DMS 273 (cell line): ENCODE results near the gene ANKRD33B.
"Not testable (repeated sequence)": the region's sequence is repeated elsewhere in the genome, so short reads cannot be mapped to it uniquely, and the experiment has no call there.

Source experiments
- DNase-seq: peaks from one replicate; lab custom pipeline; 2025; ENCODE audit not compliant: unreplicated experiment; lab: John Stamatoyannopoulos, UW

ANKRD33B gene

DNA sequence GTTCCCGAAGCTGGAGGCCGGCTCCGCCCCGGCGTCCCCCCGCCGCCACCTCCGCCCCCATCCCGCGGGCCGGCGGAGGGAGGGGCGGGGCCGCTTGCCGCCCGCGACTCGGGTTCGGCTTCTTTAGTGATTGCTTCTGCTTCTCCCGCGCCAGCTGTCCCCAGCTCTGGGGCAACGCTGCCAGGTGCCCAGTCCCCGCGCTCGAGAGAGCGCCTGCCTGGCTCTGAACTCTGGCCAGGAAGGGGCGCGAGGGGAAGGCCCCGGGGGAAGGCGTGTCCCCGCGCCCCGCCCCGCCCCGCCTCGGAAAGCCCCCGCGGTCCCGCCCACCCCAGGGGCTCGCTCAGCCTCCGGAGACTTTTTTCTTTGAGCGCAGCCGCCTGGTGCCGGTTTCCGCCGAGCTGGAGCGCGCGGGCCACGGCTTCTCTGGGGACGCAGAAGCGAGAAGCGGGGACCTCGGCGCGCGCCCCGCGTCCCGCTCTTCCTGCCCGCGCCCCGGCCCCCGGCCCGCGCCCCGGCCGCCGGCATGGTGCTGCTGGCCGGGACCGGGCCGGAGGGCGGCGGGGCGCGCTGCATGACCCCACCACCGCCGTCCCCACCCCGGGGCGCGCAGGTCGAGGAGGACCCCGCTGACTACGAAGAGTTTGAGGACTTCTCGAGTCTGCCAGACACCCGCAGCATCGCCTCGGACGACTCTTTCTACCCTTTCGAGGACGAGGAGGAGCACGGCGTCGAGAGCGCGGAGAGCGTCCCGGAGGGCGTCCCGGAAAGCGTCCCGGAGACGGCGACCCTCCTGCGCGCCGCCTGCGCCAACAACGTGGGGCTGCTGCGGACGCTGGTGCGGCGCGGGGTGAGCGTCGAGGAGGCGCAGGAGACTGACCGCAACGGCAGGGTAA, at the start of gene ANKRD33B:
ANKRD33B (plus strand) TSS at position 126 of the 893 bp plus-strand sequence; CDS start at position 524, 398 bp downstream.
- DNase-seq: peak; percentile 97

DNA sequence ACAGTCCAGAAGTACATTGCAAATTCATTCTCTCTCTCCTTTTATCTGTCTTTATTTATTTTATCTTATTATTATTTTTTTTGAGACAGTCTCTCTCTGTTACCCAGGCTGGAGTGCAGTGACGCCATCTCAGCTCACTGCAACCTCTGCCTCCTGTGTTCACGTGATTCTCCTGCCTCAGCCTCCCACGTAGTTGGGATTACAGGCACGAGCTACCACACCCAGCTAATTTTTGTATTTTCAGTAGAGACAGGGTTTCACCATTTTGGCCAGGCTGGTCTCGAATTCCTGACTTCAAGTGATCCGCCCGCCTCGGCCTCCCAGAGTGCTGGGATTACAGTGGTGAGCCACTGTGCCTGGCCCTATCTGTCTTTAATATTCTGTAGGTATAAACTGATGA, 49.3 kb upstream of the ANKRD33B start:
- DNase-seq: not testable (repeated sequence)

DNA sequence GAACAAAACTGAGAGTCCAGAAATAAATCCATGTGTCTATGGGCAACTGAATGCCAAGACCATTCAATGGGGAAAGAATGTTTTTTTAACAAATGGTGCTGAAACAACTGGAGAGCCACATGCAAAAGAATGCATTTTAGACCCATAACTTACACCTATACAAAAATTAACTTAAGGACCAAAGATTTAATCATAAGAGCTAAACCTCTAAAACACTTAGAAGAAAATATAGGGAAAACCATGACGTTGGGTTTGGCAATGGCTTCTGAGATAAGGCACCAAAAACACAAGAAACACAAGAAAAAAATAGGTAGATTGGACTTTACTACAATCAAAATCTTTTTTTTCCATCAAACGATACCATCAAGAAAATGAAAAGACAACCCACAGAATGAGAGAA, 48.4 kb upstream of the ANKRD33B start:
- DNase-seq: no peak

DNA sequence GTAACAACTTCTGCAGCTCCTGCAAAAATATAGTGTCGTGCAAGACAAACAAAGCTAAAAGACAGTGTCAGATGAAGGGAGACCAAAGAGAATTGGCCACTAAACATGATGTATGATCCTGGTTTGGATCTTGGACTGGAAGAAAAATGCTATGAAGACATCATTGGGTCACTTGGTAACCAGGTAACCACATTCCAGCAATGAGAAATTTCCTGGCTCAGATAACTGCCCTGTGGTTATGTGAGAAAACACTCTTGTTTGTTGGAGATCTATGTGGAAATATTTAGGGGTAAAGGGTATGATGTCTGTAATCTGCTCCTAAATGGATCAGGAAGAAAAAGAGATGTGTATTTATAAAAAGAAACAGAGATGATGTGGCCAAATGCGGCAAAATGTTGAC, 45.5 kb upstream of the ANKRD33B start:
- no peak for DNase-seq

DNA sequence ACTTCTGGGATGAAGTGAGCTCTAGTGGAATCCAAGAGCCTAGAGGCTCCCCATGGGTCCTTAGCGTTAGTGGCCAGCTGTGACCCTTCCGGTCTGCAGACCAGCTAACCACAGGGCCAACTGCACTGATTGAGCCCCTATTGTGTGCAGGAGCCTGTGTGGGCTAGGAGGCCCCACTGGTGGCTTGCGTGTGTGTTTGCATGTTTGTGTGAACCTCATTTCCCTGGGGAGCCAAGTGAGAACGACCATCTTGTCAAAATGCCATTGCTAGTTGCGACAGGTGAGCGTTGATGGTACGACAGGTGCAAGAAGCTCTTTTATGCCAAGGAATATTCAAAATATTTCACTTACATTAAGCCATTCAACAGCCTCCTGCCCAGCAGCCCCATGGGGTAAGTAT, 44.1 kb upstream of the ANKRD33B start:
- DNase-seq: no peak

DNA sequence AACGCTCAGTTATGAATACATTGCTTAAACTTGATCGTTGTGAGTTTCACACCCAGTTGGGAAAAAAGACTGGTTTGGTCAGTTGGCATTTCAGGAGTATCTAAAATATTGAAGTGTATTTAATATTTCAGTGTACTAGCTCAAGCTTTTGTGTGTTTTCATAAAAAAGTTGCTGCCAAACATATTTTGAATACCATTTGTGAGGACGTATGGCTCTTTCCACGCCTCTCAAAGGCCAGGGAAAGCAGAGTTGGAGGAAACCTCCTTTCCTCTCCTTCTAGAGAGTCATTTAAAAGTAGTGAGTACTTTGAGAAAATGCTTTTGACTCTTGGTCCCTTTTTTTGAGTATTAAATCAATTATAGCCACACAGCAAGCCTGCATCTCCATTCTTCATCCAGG, 43.2 kb upstream of the ANKRD33B start:
- no peak for DNase-seq

DNA sequence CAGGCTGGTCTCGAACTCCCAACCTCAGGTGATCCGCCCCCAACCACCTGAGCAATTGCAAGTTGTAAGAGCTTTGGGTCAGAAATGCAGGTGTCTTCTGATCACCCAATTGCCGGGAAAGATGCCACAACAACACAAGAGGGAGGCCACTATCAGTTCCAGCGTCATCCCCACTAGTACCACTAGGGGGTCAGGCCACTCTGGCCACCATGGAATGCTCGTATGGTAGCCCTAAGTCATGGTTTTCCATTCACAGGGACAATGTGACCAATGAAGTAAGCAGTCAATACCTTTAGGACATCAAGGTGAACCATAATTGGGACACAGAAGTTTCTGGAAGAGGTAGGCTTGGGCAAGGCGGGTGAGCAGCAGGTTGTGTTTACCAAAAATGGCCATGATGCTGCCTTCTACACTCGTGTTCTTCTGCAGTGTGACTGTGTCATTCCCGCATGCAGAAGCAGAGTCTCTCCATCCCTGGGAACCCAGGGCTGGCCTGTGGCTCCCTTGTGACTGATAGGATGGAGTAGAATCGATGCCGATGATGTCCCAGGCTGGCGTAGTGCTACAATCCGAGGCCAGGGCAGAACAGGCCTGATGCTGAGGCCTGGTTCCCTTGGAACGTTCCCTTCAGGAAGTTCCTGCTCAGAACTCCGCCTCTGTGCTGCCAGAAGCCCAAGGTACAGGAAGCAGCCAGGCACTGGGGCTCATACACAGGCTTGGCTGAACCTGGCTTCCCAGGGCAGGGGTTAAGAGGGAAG, 42.2 kb upstream of the ANKRD33B start:
- DNase-seq: peak; percentile 39

DNA sequence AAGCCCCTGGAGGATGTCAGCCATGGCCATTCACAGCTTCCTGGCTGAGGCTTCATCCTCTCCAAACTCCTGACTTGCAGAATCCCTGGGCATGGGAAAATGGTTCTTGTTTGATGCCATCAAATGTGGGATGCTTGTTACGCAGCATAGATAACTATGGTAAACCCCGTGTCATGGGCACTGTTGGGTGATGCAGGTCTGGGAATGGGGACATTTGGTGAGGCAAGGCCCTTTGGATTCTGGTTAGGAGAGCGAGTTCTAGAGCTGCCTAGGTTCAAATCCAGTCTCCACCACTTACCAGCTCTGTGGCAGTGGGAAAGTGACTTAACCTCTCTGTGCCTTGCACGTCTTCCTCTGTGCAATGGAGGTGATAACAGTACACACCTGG, 41.7 kb upstream of the ANKRD33B start:
- DNase-seq: no peak

DNA sequence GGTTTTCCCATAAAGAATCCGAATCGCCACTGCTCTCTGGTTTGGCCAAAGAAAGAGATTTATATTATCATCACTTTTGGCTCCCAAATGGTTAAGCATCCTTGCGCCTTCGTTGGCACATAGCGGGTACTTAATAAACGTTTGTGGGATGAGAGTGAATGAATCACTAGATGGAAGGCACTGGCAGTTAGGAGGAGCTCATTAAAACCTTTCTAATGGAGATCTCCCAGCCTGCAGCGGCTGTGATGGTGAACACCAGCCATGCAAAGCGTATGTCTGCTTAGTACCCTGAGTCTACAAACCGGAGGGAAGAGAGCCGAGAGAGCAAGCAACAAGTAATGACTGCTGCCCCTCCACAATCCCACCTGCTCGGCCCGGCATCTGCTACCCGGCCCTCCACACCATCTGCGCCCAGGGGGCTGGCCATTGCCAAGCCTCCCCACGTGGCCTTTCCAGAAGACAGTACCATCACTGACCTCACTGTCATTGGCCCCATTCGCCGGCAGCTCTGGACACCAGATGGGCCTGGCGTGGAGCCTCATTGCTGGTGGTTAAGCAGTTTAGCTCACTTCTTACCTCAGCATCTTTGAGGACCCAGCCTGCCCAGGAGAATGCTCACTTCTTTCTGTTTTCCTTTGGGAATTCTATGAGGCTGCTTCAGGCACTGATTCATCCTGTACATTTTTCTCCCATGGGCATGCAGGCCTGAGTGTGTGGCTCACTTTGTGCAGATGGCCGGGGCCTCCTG, 39.3 kb upstream of the ANKRD33B start:
- DNase-seq: peak; percentile 99

DNA sequence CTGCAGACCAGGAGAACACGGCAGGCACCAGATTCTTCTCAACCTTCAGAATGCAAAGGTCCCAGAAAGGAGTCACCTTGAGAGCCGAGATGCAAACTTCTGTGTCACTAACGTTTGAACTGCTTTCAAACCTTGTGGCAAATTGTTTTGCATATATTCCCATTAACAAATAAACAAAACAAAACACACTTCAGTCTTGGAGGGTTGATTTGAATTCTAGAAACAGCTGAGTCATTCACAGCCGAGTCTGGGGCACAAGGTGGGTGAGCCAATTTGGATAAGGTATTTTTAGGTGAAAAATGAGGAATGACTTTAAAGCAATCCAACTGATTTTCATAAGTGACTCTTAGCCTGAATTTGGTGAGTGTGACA, 38.8 kb upstream of the ANKRD33B start:
- DNase-seq: no peak

DNA sequence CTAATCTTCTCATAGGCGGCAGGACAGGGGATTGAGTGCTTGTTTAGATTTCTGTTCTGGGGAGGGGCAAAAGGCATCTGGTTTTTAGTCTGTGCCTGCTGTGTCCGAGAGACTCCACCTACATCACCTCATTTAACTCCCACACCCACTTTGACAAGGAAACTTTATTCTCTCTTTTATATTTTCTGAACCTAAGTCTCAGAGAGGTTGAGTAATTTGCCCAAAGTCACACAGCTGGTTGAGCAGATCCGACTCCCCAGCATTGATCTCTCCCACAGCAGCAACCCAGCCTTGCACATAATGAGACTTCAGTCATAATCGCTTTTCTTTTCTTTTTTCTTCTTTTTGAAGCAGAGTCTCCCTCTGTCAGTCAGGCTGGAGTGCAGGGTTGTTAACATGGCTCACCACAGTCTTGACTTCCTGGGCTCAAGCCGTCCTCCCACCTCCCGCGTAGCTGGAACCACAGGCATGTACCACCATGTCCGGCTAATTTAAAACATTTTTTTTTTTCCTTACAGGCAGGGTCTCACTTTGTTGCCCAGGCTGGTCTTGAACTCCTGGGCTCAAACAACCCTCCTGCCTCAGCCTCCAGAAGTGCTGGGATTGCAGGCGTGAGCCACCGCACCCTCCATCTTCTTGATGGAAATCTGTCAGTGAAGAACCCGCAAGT, 36.5 kb upstream of the ANKRD33B start:
- peak; percentile 49 for DNase-seq

DNA sequence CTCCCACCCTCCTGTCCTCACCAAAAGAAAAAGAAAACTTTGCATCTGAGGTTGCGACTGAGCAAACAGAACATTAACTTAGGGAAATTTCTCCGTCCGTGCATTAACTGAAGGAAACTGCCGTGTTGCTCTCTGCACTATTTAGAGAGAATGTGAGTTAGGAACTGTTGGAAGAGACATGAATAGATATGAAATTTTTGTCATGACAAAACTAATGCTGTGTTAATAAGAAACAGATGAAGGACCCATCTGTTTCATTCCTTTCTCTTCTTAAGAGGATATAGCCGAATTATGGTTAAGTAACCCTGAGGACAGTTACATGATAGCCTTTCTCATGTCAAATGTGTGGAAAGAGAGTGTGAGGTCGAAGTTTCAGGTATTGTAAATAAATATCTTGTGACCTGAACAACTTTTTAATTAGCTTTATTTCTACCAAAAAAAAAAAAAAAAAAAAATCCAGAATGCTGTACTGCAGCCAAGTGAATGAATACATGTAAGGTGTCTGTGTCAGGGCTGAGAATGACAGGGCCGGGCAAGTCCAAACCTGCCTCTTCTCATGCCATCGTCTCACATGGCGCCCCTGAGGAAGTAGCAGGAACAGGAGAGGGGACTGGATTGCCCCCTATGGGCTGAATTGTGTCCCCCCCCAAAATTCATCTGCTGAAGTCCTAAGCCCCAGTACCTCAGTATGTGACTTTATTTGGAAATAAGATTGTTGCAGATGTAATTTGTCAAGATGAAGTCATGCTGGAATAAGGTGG, 35.6 kb upstream of the ANKRD33B start:
- DNase-seq: peak; percentile 89

DNA sequence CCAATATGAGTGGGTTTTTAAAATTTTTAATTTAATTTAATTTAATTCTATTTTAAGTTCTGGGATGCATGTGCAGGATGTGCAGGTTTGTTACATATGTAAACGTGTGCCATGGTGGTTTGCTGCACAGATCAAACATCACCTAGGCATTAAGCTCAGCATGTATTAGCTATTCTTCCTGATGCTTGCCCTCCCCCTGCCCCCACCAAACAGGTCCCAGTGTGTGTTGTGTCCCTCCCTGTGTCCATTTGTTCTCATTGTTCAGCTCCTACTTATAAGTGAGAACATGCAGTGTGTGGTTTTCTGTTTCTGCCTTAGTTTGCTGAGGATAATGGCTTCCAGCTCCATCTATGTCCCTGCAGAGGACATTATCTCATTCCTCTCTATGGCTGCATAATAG, 35.0 kb upstream of the ANKRD33B start:
- no peak for DNase-seq

DNA sequence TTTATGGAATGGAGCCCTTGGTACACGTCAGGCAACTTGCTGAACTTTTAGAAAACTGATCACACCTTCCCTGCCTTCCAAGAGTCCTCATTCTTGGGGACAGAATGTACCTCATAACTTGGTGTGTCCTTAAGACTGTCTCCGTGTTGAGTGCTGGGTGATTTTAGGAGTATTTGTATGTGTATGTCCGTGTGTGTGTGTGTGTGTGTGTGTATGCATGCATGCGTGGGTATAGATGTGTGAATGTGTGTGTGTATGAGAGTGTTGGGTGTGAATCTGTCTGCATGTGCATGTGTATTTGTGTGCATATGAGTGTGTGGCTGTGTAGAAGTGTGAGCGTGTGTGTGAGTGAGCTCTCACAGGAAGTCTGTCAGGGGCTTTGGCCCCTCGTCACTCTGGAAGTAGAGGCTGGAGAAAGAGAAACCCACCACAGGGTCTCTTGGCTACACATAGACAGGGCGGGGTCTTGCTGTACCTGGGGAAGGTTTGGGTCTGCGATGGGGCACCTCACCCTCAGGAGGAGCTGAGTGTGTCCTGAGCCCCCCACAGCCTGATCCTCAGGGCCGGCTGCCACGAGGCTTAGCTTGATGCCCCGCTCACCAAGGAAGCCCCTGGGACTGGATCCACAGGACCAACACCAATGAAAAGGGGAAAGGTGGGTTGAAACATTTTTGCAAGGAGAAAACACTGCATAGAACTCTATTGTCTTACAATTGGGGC, 33.1 kb upstream of the ANKRD33B start:
- no peak for DNase-seq

DNA sequence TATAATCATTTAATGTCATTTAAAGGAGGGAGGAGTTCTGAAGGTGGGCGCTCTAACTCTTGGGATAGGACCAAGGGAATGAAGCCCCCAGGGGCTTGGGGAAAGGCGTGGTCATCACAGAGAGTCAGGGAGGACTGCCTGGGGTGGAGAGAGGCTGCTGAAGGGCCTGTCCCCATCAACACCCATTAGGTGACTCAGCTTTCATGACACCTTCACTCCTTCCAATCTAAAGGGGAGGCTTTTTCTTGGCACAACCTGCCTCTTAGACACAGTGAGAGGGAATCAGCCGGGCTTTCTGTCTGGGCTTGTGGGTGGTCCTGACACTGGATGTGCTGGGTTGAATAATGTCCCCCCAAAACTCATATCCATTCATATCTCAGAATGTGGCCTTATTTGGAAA, 31.4 kb upstream of the ANKRD33B start:
- DNase-seq: no peak

DNA sequence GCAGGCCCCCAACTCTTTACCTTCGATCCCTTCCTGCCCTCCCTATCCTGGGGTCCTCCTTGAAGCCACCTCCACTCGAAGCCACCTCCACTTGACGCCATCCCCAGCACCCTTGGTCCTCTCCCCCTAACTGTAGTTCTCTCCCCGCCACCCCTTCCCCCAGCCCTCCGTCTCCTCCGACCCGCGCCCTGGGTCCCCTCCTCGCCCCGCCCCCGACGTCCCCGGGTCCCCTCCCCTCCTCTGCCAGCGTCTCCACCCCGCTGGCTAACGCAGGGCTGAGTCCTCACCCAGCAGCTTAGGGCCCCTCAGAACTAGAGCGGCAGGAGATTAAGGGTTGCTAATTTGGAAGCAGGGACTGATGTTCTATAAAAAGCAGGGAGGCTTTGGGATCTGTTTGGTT, 30.6 kb upstream of the ANKRD33B start:
- DNase-seq: no peak

DNA sequence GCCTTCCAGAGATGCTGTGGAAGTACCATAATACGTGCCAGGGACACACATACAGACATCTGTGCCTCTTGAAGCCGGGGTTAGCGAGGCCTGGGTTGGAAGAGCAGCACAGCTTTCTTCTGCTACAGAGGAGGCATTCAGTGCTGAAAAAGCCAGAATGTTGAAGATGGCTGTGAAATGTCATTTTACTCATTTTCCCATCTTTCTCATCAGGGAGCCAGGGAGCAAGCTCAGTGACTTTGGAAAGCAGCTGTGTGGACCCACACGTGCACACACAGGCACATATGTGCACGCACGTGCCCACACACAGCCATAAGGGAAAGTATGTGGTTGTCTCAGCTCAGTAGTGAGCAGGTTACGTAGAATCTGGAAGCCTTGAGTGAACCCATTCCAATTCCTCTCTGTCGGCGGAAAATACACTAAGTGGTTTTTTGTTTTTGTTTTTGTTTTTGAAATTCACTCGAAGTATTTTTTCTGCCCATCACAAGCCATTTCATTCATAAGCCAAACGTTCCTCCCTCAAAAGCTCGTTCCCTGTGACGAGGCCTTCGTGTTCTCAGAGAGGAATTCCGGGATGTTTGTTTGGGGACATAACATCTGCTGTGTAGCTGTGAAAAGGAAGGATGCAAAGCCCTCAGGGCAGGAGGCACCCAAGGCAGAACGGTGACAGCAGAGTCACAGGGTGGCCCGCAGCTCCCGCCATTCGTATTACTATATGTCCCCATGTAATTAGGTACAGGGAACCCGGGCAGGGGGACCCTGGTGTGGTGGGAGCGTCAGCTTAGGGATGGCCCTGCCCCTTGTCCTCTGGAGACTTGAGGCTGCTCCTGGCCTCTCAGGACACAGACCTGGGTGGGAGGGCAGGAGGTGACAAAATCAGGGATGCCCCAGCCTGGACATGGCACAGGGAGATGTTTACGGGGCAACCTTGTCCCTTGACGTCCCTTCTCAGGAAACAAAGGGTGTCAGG, 29.0 kb upstream of the ANKRD33B start:
- DNase-seq: peak; percentile 25

DNA sequence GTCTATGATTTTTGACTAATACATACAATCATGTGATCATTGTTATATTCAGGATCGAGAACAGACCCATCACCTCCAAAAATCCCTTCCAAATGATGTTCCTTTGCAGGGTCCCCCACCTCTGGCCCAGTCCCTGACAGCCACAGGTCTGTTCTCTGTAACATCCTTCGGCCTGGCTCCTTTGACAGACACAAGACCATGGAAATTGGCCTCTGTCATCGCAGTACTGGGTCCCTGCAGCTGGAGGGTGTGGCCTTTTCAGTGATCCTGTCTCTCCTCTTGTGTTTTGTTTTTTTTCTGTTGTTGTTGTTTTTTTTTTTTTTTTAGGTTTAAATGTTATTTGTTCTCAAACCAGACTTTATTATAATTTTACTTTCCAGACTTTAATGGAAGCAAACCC, 27.4 kb upstream of the ANKRD33B start:
- DNase-seq: no peak
